ENCODE measurements around the gene RNF103.

The RNF103 gene

DNA sequence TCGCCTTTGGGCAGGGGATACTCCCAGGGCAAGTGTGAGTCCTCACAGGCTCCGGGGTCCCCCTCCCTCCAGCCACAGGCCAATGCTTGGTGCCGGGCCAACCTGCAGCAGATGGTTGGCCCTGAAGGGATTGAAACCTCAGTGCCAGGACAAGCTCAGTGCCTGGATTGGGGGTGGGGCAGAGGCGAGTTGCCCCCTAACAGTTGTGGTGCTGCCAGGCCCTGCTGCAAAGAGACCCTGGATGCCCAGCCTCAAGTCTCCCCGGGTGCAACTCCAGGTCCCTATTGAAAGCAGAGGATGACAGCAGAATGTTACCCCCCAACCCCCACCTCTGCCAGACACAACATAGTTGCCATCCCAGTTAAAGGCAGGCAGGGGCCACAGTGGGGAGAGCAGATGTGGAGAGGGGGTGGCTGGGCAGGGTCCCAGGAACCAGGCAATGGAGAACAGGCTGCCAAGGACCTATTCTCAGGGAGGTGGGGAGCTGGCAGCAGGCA lies 9.5 kb upstream of the RNF103 start:
- Mint-ChIP-seq H3K27me3 (no peaks in the 10 kb centered on the region), H3K27ac (no peak overlapping the region), H3K4me1 (no peaks in the 10 kb centered on the region), H3K4me3 (no peak overlapping the region), H3K9me3 (no peaks in the 10 kb centered on the region), H3K36me3 (no peaks in the 10 kb centered on the region)

DNA sequence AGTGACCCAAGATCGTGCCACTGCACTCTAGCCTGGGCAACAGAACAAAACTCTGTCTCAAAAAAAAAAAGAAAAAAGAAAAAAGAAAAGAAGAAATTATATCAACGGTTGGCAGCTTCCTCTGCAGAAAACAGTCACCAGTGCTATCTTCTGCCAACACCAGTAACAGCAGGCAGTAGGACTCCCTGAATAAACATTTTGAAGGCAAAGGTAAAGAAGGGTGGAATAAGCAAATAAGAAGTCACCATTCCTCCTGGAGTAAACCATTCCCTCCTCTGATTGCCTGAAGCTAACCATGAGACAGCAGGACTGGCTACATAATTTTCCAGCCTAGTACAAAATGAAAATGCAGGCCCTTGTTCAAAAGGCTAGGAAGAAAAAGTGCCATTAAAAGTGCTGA lies 9.0 kb upstream of the RNF103 start:
- H3K27me3 Mint-ChIP-seq, result no peaks in the 10 kb centered on the region
- no peak overlapping the region for H3K4me3 Mint-ChIP-seq
- H3K36me3 Mint-ChIP-seq, result no peaks in the 10 kb centered on the region
- H3K4me1 Mint-ChIP-seq, result no peaks in the 10 kb centered on the region
- H3K27ac Mint-ChIP-seq, result no peak overlapping the region
- no peaks in the 10 kb centered on the region for H3K9me3 Mint-ChIP-seq

DNA sequence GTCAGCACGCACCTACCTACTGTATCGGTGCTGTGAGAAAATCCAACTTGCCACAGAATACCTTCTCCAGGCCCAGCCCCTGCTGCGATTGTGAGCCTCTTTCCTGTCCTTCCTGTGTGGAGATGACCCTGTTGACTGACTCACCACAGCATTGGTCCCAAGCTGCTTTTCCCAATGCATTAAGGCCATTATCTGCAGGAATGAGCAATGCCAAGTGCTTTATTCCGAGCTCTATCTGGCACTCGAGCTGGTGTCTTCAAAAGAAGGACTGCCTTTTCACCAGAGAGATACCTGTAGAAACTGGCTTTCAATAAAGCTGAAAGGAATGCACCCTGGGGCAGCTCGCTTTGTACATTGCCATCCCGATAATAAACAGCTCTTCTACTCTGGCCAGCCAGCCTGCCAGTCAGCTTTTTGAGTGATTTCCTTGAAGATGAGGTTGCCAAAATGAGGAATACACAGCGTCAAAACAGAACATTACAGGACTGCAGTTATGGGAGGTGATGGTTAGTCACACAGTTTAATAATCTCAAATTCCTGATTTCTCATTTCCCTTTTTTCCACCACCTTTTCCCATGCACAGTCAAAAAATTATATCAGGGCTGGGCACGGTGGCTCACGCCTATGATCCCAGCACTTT lies 8.3 kb upstream of the RNF103 start:
- Mint-ChIP-seq H3K4me3 (no peak overlapping the region), H3K36me3 (no peaks in the 10 kb centered on the region), H3K27me3 (no peaks in the 10 kb centered on the region), H3K9me3 (no peaks in the 10 kb centered on the region), H3K27ac (no peak overlapping the region), H3K4me1 (no peaks in the 10 kb centered on the region)

DNA sequence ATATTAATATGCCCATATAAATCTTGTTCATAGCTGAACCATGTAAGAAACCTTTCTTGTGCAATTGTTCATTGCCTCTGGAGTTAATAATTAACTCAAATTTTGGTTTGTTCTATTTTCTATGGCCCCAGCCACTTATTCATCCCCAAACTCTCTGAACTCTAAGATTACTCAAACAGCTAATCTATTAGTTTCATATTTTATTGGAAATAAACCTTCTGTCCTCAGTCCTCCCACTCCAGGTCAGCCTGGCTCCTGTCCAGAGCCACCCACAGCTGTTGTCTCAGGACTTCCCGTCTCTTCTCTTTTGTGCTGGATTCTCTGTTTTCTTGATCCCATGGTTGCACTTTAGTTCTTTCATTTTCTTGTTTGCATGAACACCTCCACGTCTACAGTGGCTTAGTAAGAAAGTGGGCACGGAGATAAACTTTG lies 4.4 kb upstream of the RNF103 start:
- Mint-ChIP-seq H3K27me3 (no peaks in the 10 kb centered on the region), H3K4me1 (peaks cover 5% of the 10 kb centered on the region), H3K36me3 (no peaks in the 10 kb centered on the region), H3K9me3 (no peaks in the 10 kb centered on the region), H3K27ac (no peak overlapping the region), H3K4me3 (no peak overlapping the region)

DNA sequence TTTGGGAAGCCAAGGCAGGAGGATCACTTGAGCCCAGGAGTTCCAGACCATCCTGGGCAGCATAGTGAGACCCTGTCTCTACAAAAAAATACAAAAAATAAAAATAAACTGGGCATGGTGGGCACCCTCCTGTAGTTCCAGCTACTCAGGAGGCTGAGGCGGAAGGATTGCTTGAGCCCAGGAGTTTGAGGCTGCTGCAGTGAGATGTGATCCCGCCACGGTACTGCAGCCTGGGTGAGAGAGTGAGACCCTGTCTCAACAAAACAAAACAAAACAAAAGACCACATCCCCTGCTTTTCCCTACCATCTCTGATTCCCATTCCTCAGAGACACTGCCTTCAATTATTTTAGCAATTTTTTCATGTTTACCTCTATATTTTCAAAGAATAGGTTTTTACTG lies 3.9 kb upstream of the RNF103 start:
- Mint-ChIP-seq H3K36me3 (no peaks in the 10 kb centered on the region), H3K4me3 (no peak overlapping the region), H3K9me3 (no peaks in the 10 kb centered on the region), H3K27me3 (no peaks in the 10 kb centered on the region), H3K27ac (no peak overlapping the region), H3K4me1 (peaks cover 5% of the 10 kb centered on the region)

DNA sequence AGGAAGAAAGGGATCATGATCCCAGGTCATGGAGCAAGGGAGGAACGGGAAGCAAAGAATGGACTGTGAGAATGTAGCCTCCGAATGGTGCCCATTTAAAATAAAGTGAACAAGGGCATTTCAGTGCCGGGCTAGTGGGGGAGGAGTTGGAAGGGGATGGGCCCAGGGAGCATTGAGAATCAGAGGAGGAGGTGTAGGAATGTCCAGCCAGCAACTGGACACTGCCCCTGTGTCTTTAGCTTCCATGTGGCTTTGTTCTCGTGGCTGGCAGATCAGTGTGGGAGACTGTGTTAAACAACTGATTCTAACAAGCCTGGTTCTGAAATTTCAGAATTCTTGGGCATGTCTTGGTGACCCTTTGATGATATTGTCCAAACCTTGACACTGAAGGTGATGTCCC lies 1.4 kb upstream of the RNF103 start:
- no peaks in the 10 kb centered on the region for H3K36me3 Mint-ChIP-seq
- H3K9me3 Mint-ChIP-seq, result no peaks in the 10 kb centered on the region
- peaks cover 28% of the 10 kb centered on the region for H3K4me1 Mint-ChIP-seq
- no peak overlapping the region for H3K4me3 Mint-ChIP-seq
- no peak overlapping the region for H3K27ac Mint-ChIP-seq
- no peaks in the 10 kb centered on the region for H3K27me3 Mint-ChIP-seq

DNA sequence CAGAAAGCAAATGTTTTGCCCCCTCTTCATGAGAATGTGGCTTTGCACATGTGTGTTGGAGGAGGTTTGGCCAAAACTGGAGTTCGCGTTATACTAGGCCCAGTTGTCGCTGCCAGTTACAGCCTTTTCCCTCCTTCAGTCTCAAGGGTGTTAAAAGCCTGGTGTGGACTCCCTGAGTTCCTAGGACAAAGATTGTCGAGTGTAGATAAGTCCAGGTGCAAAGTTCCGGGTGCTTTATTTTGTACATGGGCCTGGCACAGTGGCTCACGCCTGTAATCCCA lies 542 bp upstream of the RNF103 start:
- no peaks in the 10 kb centered on the region for H3K27me3 Mint-ChIP-seq
- H3K27ac Mint-ChIP-seq, result peak overlapping the region; percentile 88
- H3K4me1 Mint-ChIP-seq, result peaks cover 37% of the 10 kb centered on the region
- H3K9me3 Mint-ChIP-seq, result no peaks in the 10 kb centered on the region
- H3K36me3 Mint-ChIP-seq, result peaks cover 4% of the 10 kb centered on the region
- H3K4me3 Mint-ChIP-seq, result peak overlapping the region; percentile 83

DNA sequence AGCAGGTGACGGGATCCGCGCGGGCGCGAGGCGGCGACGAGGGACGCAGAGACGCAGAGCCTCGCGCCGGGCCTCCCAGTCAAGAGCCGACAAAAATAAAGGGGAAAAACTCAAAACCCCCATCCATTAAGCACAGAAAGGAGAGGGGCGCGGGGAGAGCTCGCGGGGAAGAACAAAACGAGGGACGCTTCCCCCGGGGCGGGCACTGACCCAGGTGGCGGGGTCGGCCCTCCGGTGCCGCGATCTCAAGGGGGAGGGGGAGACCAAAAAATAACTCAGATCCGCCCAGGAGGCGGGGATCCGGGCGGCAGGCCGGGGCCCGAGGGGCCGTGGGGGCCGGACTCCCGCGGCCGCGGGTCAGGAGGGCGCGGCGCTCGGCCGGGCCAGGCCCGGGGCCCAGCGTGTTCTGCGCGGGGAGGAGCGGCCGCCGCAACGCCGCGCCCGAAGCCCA lies 597 bp downstream of the RNF103 start:
- Mint-ChIP-seq H3K27ac (peak overlapping the region; percentile 96), H3K4me1 (peaks cover 48% of the 10 kb centered on the region), H3K36me3 (peaks cover 6% of the 10 kb centered on the region), H3K27me3 (no peaks in the 10 kb centered on the region), H3K9me3 (no peaks in the 10 kb centered on the region), H3K4me3 (peak overlapping the region; percentile 82)

DNA sequence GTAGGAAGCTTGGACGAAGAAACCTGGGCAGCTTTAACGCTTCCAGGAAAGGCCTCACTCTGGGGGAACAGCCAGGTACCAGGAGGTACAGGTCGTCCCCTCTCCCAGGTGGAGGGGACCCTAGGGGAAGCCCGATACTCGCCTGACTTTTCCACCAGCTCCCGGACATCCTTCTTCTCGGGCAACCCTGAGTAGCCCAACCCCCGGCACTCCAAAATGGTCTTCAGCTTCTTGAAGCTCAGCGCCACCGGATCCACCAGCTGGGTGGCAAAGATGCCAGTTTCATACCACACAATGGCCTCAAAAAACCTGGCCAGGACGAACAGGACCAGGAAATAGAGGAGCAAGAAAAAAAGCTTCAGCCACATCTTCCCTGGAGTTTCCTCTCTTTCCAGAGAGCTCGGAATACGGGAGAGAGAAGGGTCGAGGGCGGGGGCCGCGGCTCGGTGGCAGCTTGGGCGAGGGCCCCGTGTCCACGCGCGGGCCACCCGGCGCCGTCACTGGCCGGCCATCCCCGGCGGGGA lies 1.1 kb downstream of the RNF103 start:
- peaks cover 52% of the 10 kb centered on the region for H3K4me1 Mint-ChIP-seq
- H3K4me3 Mint-ChIP-seq, result peak overlapping the region; percentile 82
- no peaks in the 10 kb centered on the region for H3K9me3 Mint-ChIP-seq
- peak overlapping the region; percentile 96 for H3K27ac Mint-ChIP-seq
- H3K27me3 Mint-ChIP-seq, result no peaks in the 10 kb centered on the region
- peaks cover 6% of the 10 kb centered on the region for H3K36me3 Mint-ChIP-seq

DNA sequence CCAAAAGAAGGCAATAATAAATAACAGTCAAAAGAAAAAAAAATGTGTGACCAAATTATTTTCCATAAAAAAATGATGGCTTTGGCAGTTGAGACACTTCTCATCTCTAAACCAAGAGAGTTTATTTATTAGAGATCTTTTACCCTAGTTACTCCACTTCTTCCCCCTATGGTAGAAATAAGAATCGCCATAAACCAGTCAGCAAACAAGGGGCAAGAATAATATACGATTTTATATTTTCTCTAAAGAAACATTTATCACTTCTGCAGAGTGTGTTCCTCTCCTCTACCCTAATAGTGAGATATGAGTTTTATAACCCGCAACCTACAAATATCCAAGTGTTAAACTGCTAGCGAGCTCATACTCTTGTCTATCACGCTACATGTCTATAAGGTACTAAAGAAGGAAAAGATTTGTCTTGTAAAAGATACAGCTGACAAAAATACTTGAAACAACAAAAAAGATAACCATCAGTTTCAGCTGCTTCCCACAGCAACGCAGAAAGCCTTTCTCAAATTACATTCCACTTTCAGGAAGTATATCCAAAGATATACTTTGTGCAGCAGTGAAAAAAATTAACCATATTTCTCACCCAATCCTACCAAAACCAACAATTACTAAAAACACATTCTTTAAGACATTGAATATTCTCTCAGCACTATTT lies 2.3 kb downstream of the RNF103 start:
- Mint-ChIP-seq H3K4me3 (peak overlapping the region; percentile 82), H3K27me3 (no peaks in the 10 kb centered on the region), H3K9me3 (no peaks in the 10 kb centered on the region), H3K27ac (peak overlapping the region; percentile 18), H3K36me3 (peaks cover 8% of the 10 kb centered on the region), H3K4me1 (peaks cover 62% of the 10 kb centered on the region)

DNA sequence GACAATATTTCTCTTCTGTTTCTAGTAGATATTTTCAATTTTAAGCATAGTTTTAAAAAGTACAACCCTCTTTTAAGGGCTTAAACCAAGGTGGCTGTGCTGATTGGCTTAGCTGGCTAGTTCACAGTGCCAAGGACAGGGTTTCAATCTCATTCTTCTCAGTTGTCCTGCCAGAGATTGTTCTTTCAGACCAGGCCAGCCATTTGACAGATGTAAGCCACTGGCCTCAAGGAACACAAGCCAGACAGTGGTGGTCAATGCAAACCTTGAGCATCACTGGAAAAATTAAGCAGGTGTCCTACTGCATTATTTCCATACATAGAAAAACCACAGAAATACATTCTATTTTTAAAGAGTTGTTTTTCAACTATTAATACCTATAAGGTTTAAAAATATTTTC lies 5.9 kb downstream of the RNF103 start:
- no peak overlapping the region for H3K27ac Mint-ChIP-seq
- H3K4me1 Mint-ChIP-seq, result peaks cover 60% of the 10 kb centered on the region
- H3K36me3 Mint-ChIP-seq, result peaks cover 12% of the 10 kb centered on the region
- H3K9me3 Mint-ChIP-seq, result no peaks in the 10 kb centered on the region
- no peak overlapping the region for H3K4me3 Mint-ChIP-seq
- H3K27me3 Mint-ChIP-seq, result no peaks in the 10 kb centered on the region

DNA sequence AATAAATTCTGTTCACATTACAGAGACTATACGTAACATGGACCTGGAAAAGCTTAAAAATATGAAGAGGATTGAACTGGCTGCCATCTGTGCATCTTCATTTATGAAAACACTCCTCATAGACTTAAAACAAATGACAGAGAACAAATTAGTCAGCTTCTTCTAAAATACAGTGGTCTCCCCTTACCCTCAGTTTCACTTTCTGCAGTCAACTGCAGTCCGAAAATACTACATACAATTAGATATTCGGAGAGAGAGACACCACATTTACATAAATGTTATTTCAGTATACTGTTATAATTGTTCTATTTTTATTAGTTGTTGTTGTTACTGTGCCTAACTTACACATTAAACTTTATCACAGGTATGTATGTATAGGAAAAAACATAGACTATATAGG lies 6.5 kb downstream of the RNF103 start:
- H3K27ac Mint-ChIP-seq, result peak overlapping the region; percentile 5
- H3K4me3 Mint-ChIP-seq, result no peak overlapping the region
- H3K4me1 Mint-ChIP-seq, result peaks cover 57% of the 10 kb centered on the region
- H3K9me3 Mint-ChIP-seq, result no peaks in the 10 kb centered on the region
- H3K36me3 Mint-ChIP-seq, result peaks cover 12% of the 10 kb centered on the region
- H3K27me3 Mint-ChIP-seq, result no peaks in the 10 kb centered on the region

DNA sequence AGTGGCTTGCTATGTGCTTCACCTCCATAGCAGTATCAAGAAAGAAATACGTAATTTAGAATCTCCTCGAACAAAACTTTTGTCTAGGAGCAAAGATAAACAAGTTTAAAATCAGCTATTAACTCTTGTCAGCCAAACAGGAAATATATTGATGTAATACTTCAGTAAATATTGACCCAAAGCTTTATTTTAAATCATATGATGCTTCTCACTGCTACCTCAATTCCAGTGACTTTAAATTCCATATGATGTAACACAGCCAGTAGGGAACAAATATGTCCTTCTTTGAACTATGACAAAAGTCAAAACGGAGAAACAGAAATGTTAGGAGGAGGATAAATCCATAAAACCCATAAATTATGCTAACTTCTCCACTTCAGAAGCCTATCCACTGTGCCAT lies 7.2 kb downstream of the RNF103 start:
- no peaks in the 10 kb centered on the region for H3K27me3 Mint-ChIP-seq
- peak overlapping the region; percentile 5 for H3K27ac Mint-ChIP-seq
- H3K36me3 Mint-ChIP-seq, result peaks cover 14% of the 10 kb centered on the region

DNA sequence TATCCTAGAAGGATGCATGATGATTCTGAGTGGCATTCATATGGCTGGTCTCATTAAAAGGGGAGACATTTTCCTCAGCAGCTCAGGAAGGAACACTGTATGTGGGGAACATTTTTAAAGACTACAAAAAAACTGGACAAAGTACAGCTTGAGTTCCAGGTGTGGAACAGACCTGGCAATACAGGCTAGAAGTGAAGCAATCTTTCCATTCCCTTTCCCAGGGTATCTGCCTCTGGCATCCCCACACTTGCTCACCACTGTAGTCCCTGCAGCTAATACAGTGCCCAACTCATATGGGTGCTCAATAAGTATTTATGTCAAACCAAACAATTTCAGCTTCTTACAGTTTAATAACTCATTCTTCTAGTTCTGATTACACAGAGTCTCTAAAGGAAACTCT lies 8.1 kb downstream of the RNF103 start:
- H3K4me3 Mint-ChIP-seq, result no peak overlapping the region
- H3K27ac Mint-ChIP-seq, result no peak overlapping the region
- H3K4me1 Mint-ChIP-seq, result peaks cover 51% of the 10 kb centered on the region
- no peaks in the 10 kb centered on the region for H3K27me3 Mint-ChIP-seq
- peaks cover 19% of the 10 kb centered on the region for H3K36me3 Mint-ChIP-seq
- H3K9me3 Mint-ChIP-seq, result no peaks in the 10 kb centered on the region

More for the DNA sequence above, 7.2 kb downstream of the RNF103 start:
- Mint-ChIP-seq H3K4me1 (peaks cover 53% of the 10 kb centered on the region), H3K4me3 (no peak overlapping the region), H3K9me3 (no peaks in the 10 kb centered on the region)

DNA sequence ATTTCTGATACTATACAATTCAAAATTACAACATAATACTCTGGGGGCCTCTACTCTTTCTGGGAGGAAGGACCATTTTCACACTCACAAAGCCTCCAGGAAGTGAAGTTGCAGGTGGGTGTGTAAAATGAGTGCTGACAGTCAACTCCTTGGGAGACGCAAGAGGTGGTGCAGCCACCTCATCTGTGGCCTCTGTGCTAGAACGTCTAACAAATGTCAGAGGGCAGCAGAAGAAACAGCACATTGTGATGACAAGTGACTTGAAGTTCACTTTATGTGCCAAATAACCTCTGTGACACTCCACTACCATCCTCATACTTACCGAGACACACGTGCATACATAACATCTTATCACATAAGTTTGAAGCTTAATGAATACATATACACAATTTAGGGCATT lies 10.2 kb downstream of the RNF103 start:
- H3K4me3 Mint-ChIP-seq, result no peak overlapping the region
- H3K4me1 Mint-ChIP-seq, result peaks cover 35% of the 10 kb centered on the region
- no peak overlapping the region for H3K27ac Mint-ChIP-seq
- no peaks in the 10 kb centered on the region for H3K27me3 Mint-ChIP-seq
- H3K9me3 Mint-ChIP-seq, result no peaks in the 10 kb centered on the region
- peaks cover 17% of the 10 kb centered on the region for H3K36me3 Mint-ChIP-seq

DNA sequence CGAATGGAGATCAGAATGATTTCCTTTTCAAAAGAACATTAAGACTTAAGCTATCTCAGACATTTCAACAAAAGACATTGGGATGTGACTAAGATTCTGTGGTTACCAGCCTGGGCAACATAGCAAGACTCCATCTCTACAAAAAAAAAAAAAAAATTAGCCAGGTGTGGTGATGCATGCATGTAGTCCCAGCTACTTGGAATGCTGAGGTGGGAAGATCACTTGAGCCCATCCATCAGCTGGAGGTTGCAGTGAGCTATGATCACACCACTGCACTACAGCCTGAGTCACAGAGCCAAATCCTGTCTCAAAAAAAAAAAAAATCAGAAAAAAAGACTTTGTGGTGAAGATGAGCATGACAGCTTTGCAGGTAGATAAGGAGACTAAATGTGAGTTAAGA lies 12.8 kb downstream of the RNF103 start:
- Mint-ChIP-seq H3K36me3 (peaks cover 16% of the 10 kb centered on the region), H3K4me1 (peaks cover 21% of the 10 kb centered on the region), H3K27ac (peak overlapping the region; percentile 8), H3K27me3 (no peaks in the 10 kb centered on the region), H3K4me3 (no peak overlapping the region), H3K9me3 (no peaks in the 10 kb centered on the region)

Data from activated naive CD4-positive, alpha-beta T cell treated with anti-CD3 and anti-CD28 coated beads, Interleukin-2, amount 50 U/mL, for 24 hours (primary cell).